Esophagus muscularis mucosa (tissue), 4 donors: Measurements from ENCODE around the gene GPR153. TPM values are rescaled to one million over a fixed set of nuclear protein-coding genes. Genes with fewer than 3 reads are reported as not detected.

Experiments
- DNase-seq: peaks from one replicate; pipeline ENCODE4 v3.0.0-alpha.2; 2017; ENCODE audit errors: extremely low spot score
- H3K27ac ChIP-seq, 4 donors: fragments of 200-600 bp; sonication (generic); replicated peaks in 1 of 4; 1 replicate in 3 of 4; 2 replicates in 1 of 4; pipeline ENCODE4 v1.5.1; 2016 to 2019; ENCODE audit warnings: mild to moderate bottlenecking in 1 of 4
- H3K27me3 ChIP-seq, 4 donors: fragments of 200-600 bp; sonication (generic); one replicate each; pipeline versions ENCODE4 v1.5.1 to v1.6.0; 2016 to 2019
- H3K36me3 ChIP-seq, 4 donors: fragments of 200-600 bp; sonication (generic); one replicate each; pipeline ENCODE4 v1.5.1; 2016 to 2019
- H3K4me1 ChIP-seq, 4 donors: fragments of 200-600 bp; sonication (generic); one replicate each; pipeline ENCODE4 v1.5.1; 2016 to 2019
- H3K4me3 ChIP-seq, 4 donors: fragments of 200-600 bp; sonication (generic); 1 replicate in 2 of 4; 2 replicates in 2 of 4; pipeline ENCODE4 v1.5.1; 2016 to 2019; ENCODE audit warnings: mild to moderate bottlenecking in 4 of 4, moderate library complexity in 1 of 4
- H3K9me3 ChIP-seq, 4 donors: fragments of 200-600 bp; sonication (generic); 1 replicate in 3 of 4; 2 replicates in 1 of 4; pipeline ENCODE4 v1.5.1; 2016 to 2019
- EP300 ChIP-seq: sonication (generic); formaldehyde crosslinking; IDR thresholded peaks from one replicate; pipeline ENCODE4 v1.6.1; 2017; ENCODE audit warnings: antibody characterized with exemption
- POLR2A ChIP-seq: fragments of 450-650 bp; IDR thresholded peaks from one replicate; pipeline ENCODE4 v1.6.1; 2017; ENCODE audit warnings: antibody characterized with exemption, moderate library complexity, mild to moderate bottlenecking, low read depth
- POLR2AphosphoS5 ChIP-seq, 2 donors: sonication (generic); formaldehyde crosslinking; IDR thresholded peaks; one replicate each; pipeline ENCODE4 v1.6.1; 2017; ENCODE audit warnings: antibody characterized with exemption in 2 of 2
- WGBS: methylation state at CpG from one replicate; pipeline ENCODE4 v1.1.5; 2018; 5-methylcytosine and 5-hydroxymethylcytosine counted together
- intact Hi-C: fragments of 100-400 bp; cut with DNase I; formaldehyde crosslinking; loops from one replicate; pipeline ENCODE4 v1.15.1; 2023
- total RNA-seq, 4 donors: library from RNA; depleted of rRNA; stranded (reverse); fragments of >200 nt; gene quantifications; one replicate each; pipeline versions ENCODE4 v1.1.0 to v1.2.1, GENCODE V29; 2016
- TF ChIP-seq, protein P1 (sequence below), 3 experiments: fragments of 200-600 bp in 2 of 3; fragments of 450-650 bp in 1 of 3; sonication (generic) in 2 of 3; IDR thresholded peaks; one replicate each; pipeline ENCODE4 v1.5.1; 2017 to 2019; ENCODE audit warnings: antibody characterized with exemption in 3 of 3, mild to moderate bottlenecking in 2 of 3, moderate library complexity in 1 of 3

The GPR153 gene
- total RNA-seq, 4 donors from 2014 or later = 5.5 to 11.0 (median 9.3) TPM

- Histone ChIP-seq H3K9me3 (no peaks in the 10 kb centered on the region), H3K4me1 (peaks cover 17 to 42% (median 29%) of the 10 kb centered on the region in 4 donors), H3K27me3 (peaks cover 13 to 97% (median 30%) of the 10 kb centered on the region in 4 donors), H3K4me3 (peak overlapping the region in 1 of 4 donors; percentile 32), H3K36me3 (peaks cover 0 to 15% (median 7%) of the 10 kb centered on the region in 4 donors), H3K27ac (no peak overlapping the region)
- no peak for DNase-seq
- TF ChIP-seq EP300 = no peak
- TF ChIP-seq POLR2A = no peak
- TF ChIP-seq, protein P1, sequence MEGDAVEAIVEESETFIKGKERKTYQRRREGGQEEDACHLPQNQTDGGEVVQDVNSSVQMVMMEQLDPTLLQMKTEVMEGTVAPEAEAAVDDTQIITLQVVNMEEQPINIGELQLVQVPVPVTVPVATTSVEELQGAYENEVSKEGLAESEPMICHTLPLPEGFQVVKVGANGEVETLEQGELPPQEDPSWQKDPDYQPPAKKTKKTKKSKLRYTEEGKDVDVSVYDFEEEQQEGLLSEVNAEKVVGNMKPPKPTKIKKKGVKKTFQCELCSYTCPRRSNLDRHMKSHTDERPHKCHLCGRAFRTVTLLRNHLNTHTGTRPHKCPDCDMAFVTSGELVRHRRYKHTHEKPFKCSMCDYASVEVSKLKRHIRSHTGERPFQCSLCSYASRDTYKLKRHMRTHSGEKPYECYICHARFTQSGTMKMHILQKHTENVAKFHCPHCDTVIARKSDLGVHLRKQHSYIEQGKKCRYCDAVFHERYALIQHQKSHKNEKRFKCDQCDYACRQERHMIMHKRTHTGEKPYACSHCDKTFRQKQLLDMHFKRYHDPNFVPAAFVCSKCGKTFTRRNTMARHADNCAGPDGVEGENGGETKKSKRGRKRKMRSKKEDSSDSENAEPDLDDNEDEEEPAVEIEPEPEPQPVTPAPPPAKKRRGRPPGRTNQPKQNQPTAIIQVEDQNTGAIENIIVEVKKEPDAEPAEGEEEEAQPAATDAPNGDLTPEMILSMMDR (IDR thresholded peaks at IDR 0.05) = no peak
- no peak for TF ChIP-seq POLR2AphosphoS5 (IDR thresholded peaks at IDR 0.05)
- 56% methylated on average over 11 of the region's 71 CpGs for WGBS
- intact Hi-C loops = no loop called here
These were observed 10.9 kb downstream of the GPR153 start for GRCh38 chr1:6249739-6250689.

- intact Hi-C loops = no loop called here
- Histone ChIP-seq H3K36me3 (peaks cover 0 to 9% (median 1%) of the 10 kb centered on the region in 4 donors), H3K4me1 (peaks cover 17 to 47% (median 32%) of the 10 kb centered on the region in 4 donors), H3K4me3 (peak overlapping the region; percentile 6 to 32 (median 25)), H3K27ac (no peak overlapping the region), H3K27me3 (peaks cover 13 to 99% (median 35%) of the 10 kb centered on the region in 4 donors), H3K9me3 (no peaks in the 10 kb centered on the region)
- TF ChIP-seq POLR2A (no peak), EP300 (no peak), POLR2AphosphoS5 (IDR thresholded peaks at IDR 0.05) (no peak)
- TF ChIP-seq, protein P1 (IDR thresholded peaks at IDR 0.05) = no peak
- no peak for DNase-seq
- no CpG with 5 or more reads among the region's 96 CpGs for WGBS
These were observed 11.8 kb downstream of the GPR153 start for GRCh38 chr1:6248932-6249738.

DNA sequence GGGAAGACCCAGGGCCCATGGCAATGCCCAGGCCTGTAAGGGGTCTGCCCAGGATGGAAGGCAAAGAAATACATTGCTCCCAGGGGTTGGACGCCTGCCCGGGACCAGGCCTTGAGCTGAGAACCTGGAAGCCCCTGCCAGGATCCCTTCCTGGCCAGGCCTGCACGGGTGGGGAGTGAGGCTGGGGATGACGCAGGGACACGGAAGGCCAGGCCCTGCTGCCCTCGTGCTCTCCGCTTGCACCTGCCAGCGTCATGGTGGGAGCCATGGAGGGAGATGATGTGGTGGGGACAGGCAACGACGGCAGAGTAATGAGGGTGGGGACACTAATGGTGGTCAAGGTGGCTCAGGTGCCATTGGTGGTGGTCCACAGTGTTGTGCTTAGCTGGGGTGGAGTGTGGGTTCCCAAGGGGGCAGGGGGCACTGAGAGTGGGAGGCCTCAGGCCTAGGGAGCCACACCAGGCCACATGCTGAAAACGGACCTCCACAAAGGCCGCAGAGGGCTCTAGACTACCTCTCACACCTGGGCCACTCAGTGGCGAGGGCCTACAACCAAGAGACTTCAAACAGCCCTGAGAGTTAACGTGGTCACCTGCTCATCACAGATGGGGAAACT is 12.6 kb downstream of the GPR153 start:
- Histone ChIP-seq H3K4me3 (no peak overlapping the region), H3K9me3 (no peaks in the 10 kb centered on the region), H3K4me1 (peaks cover 17 to 47% (median 32%) of the 10 kb centered on the region in 4 donors), H3K27me3 (peaks cover 13 to 99% (median 43%) of the 10 kb centered on the region in 4 donors), H3K27ac (no peak overlapping the region), H3K36me3 (peaks cover 0 to under 1% (median 0%) of the 10 kb centered on the region in 4 donors)
- DNase-seq = no peak
- intact Hi-C loops = no loop called here
- TF ChIP-seq EP300 = no peak
- TF ChIP-seq POLR2AphosphoS5 (IDR thresholded peaks at IDR 0.05) = no peak
- WGBS = 76% methylated on average over 10 of the region's 14 CpGs

- no peaks in the 10 kb centered on the region for H3K9me3 ChIP-seq
- peaks cover 13 to 100% (median 49%) of the 10 kb centered on the region in 4 donors for H3K27me3 ChIP-seq
- no peak overlapping the region for H3K27ac ChIP-seq
- WGBS = 79% methylated on average over 2 of the region's 5 CpGs
- no peak for DNase-seq
- H3K36me3 ChIP-seq = no peaks in the 10 kb centered on the region
- peaks cover 17 to 49% (median 34%) of the 10 kb centered on the region in 4 donors for H3K4me1 ChIP-seq
- H3K4me3 ChIP-seq = no peak overlapping the region
- TF ChIP-seq POLR2A (no peak), POLR2AphosphoS5 (IDR thresholded peaks at IDR 0.05) (no peak), EP300 (no peak)
- TF ChIP-seq, protein P1 (IDR thresholded peaks at IDR 0.05) = no peak
- intact Hi-C loops = loop anchor here (2.0 kb wide), 2 partner anchors 95 to 157 kb away; no protein-coding TSS in a partner anchor
These were observed 13.2 kb downstream of the GPR153 start for GRCh38 chr1:6247651-6248050.
